Measurements from ENCODE around the gene CRTC2.

GRCh38 chr1:153921080-153921802, 37.2 kb downstream of the CRTC2 start:
- no peak for TF ChIP-seq SRF (IDR thresholded peaks at IDR 0.05; ENCODE audit: low read depth)
- TF ChIP-seq CTCF (IDR thresholded peaks at IDR 0.05 in 2 of 3, conservative IDR thresholded peaks at IDR 0.05 in 1 of 3; ENCODE audit: borderline replicate concordance in 1 of 3, insufficient read depth in 1 of 3, low read depth in 2 of 3, low read length in 2 of 3), result no peak
- TF ChIP-seq YY1 (IDR thresholded peaks at IDR 0.05; ENCODE audit: extremely low read depth, insufficient replicate concordance, low read depth, low read length), result no peak
- no peak for TF ChIP-seq POLR2AphosphoS5 (IDR thresholded peaks at IDR 0.05; ENCODE audit: low read depth, low read length)
- no peak for TF ChIP-seq CEBPB (IDR thresholded peaks at IDR 0.05; ENCODE audit: low read depth)
- no peak for TF ChIP-seq REST (IDR thresholded peaks at IDR 0.05; ENCODE audit: low read depth)
- no peak for TF ChIP-seq JUND (IDR thresholded peaks at IDR 0.05)
- TF ChIP-seq POLR2A (IDR thresholded peaks at IDR 0.05; ENCODE audit: borderline replicate concordance, extremely low read depth, insufficient read depth, insufficient read length), result no peak
- no peak for TF ChIP-seq SIN3A (IDR thresholded peaks at IDR 0.05; ENCODE audit: low read depth)
- TF ChIP-seq EZH2 (IDR thresholded peaks at IDR 0.05), result no peak
- TF ChIP-seq EZH2phosphoT487 (IDR thresholded peaks at IDR 0.05; ENCODE audit: borderline replicate concordance), result no peak
